CD4-positive, alpha-beta T cell treated with Interleukin-15 for 1 hour (primary cell): ENCODE measurements around the gene PLEKHA6.

ENCODE experiments used
- DNase-seq: peaks from one replicate; pipeline ENCODE4 v3.0.0-alpha.2; 2020

PLEKHA6 gene

DNA sequence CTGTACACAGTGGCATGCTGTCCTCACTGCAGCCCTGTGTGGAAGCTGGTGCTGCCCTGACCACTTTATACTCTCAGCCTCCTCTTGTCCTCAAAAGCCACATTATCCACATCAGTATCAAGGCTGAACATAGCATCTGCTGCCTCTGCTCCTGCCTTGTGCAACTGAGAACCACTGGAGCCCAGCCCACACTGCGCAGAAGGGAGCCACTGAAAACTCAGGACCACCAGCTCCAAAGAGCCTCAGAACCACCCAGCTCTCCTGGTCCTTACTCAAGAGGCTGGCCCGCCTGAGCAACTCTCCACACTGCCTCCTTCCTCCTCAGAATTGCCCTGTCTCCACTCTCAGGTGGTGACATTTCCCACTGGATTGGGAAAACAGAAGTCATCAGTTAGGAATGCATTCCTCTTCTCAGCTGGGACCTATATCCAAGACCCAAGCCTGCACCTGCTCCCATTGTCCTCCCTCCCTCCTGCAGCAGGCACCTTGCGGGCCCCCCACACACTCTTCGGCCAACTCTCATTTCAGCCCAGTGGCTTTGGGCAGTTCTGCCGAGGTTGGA lies 156.4 kb downstream of the PLEKHA6 start:
- DNase-seq: no peak

DNA sequence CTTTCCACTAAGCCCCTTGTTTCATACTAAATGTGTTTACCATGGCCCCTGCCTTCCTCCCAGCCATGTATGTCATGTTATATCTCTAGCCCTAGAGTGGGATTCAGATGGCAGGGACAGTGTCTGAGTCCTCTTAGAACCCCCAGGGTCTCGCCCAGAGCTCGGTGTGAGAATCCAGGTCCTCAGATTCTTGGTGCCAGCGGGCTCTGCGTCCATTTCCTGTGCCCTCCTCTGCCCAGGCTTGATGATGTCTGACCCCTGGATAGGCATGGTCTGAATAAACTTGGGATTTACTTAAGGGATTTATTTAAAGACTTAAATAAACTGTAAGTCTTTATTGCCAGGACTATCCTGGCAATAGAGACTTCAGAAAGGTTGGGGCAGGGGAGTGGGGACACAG lies 157.2 kb downstream of the PLEKHA6 start:
- no peak for DNase-seq

DNA sequence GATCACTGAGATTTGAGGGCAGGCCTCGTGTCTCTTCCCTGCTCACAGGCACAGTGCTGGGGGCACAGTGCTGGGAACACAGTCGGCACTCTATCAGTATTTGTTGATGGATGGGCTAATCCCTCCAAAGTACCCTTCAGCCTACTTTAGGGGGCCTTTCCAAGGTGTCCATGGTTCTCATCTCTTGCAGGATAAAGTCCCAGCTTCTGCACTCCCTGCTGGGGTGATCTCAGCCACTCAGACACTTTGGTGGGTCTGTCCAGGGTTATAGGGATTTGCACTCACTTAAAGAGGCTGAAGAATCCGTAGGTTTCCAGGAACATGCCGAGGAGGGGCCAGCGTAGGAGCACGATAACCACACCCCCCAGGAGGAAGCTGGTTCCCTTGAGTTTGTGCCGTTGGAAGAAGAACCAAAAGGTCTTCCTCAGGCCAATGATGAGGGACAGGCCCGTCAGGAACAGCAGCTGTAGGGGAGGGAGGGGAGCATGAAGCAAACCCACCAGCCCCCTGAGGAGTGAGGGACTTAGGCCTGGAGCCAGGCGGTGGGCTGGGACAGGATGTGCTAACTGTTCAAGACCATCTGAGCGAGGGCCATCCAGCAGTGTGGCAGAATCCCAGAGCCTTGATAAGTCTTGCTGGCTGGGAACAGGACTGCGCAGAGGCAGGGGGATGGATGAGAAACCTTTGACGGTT lies 158.2 kb downstream of the PLEKHA6 start:
- no peak for DNase-seq

- no peak for DNase-seq
Measured at GRCh38 chr1:204199579-204199978, 160.2 kb downstream of the PLEKHA6 start.

- no peak for DNase-seq
Measured at GRCh38 chr1:204198348-204199340, 161.1 kb downstream of the PLEKHA6 start.

GRCh38 chr1:204197068-204197467 lies 162.7 kb downstream of the PLEKHA6 start:
- no peak for DNase-seq

- no peak for DNase-seq
Measured at GRCh38 chr1:204196068-204196795, 163.5 kb downstream of the PLEKHA6 start, which contains the start of gene KISS1. Gene KISS1 (minus strand): TSS chr1:204196491. CDS start chr1:204192876, 3,615 bp downstream.

- DNase-seq: no peak
Measured at GRCh38 chr1:204194771-204195170, 165.0 kb downstream of the PLEKHA6 start.

DNA sequence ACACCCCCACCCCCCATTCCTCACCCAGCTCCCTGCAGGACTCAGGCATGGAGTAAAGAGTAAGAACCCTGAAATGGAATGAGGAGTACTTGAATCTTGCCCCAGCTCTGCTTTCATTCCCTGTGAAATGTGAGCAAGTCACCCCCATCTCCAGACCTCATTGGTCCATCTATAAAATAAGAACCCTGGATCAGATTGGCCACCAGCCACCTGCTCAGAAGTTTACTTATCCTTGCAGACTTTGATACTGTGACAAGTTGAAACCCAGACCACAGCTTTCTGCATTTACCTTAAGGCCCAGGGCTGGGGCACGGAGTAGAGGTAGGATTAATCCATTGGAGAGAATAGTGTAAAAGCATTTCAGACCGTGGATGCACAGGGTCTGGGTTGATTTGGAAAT lies 165.6 kb downstream of the PLEKHA6 start:
- DNase-seq: no peak

- DNase-seq: no peak
Measured at GRCh38 chr1:204192589-204193352, 167.0 kb downstream of the PLEKHA6 start.

GRCh38 chr1:204192046-204192445 lies 167.7 kb downstream of the PLEKHA6 start:
- DNase-seq: no peak

GRCh38 chr1:204191456-204191855 lies 168.3 kb downstream of the PLEKHA6 start:
- DNase-seq: no peak

DNA sequence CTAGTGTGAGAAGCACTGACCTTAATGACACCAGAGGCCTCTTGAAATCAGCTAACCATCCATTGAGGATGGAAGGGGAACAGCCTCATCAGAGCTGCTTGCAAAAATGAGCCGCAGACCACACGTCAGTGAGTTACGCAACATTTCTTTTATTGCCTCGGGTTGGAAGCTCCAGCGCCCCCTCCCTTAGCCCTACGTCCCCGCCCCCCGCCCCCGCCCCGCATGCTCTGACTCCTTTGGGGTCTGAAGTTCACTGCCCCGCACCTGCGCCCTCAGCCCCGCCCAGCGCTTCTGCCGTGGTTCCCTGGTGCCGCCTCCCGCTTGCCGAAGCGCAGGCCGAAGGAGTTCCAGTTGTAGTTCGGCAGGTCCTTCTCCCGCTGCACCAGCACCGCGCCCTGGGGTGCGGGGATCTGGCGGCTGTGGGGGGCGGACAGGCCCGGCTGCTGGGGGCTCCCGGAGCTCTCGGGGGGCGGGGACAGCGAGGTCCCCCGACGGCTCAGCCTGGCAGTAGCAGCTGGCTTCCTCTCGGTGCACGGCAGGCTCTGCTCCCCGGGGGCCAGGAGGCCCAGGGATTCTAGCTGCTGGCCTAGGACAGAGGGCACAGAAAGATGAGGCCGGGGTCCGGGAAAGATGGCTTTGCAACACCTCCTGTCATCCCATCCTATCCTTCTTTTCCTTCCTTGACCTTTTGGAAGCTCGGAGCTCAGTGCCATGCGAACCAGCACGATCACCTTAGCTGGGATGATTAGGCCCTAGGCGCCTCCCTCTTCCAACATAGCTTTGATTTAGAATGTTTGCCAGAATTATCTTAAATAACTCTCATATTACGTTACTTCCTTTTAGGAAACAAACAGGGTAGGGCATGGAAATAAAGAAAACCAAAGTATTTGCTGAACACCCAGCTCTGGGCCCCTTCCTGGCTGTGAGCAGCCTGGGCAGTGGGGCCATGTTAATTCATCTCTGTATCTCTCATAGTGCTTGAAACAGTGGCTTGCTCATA lies 169.2 kb downstream of the PLEKHA6 start:
- DNase-seq: peak; percentile 30

- DNase-seq: no peak
Measured at GRCh38 chr1:204188959-204189639, 170.6 kb downstream of the PLEKHA6 start.

DNA sequence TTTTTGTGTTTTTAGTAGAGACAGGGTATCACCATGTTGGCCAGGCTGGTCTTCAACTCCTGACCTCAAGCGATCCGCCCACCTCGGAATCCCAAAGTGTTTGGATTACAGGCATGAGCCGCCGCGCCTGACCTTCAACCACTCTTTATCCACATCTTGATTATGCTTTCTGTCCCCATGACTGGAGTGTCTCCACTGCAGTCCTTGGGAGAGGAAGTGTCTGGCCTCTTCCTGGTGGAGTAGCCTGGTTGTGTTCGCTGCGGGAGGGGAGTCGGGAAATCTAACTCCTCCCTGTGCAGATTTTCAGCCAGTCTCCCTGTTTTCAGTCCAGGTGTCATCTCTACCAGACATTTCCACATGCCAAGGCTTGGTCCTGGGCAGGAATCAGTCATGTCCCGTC lies 173.1 kb downstream of the PLEKHA6 start:
- no peak for DNase-seq

- DNase-seq: no peak
Measured at GRCh38 chr1:204181116-204181515, 178.6 kb downstream of the PLEKHA6 start.

GRCh38 chr1:204180133-204180532 lies 179.6 kb downstream of the PLEKHA6 start:
- no peak for DNase-seq

GRCh38 chr1:204178487-204179281 lies 181.0 kb downstream of the PLEKHA6 start:
- DNase-seq: no peak

DNA sequence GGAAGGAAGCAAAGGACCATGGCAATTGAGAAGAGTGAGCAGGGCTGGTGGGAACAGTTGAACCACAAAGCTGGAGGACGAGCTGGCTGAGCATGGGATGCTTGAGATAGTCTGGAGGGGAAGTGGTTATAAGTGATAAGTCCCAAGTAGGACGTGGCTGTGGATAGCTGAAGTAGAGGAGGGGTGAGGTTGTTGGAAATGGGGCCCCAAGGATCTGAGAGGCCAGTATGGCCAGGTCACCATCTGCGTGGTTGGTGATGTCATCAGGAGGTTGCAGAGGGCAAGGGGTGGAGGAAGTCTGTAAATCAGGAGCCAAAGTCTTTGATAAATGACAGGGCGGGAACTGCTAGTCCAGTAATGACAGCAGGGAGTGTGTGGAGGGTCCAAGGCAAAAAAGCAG lies 182.6 kb downstream of the PLEKHA6 start:
- DNase-seq: no peak
